H4 (cell line): Measurements from ENCODE around the gene IGFBP5. TPM values are rescaled to one million over a fixed set of nuclear protein-coding genes. Genes with fewer than 3 reads are reported as not detected.

Experiments
- total RNA-seq: library from RNA; depleted of rRNA; stranded (reverse); fragments of >200 nt; shearing (Covaris generic); gene quantifications from 2 replicates; pipeline ENCODE4 v1.2.3, GENCODE V29; 2014; rRNA removed

The IGFBP5 gene
- total RNA-seq, 1 experiment from 2014 or later: 374 TPM

Other genes starting within 250 kb of the IGFBP5 start
- 1,506 and 2,054 TPM in 2 replicates for gene RPL37A, start 196.7 kb downstream of the IGFBP5 start, total RNA-seq
- gene IGFBP2, start 62.1 kb downstream of the IGFBP5 start, total RNA-seq: 11.6 and 14.7 TPM in 2 replicates
- not detected in 2 replicates for gene TNP1, start 164.5 kb upstream of the IGFBP5 start, total RNA-seq